Measurements from ENCODE around the gene COQ6.
A peak's percentile ranks its signal among the peaks of the same experiment; 100 is the strongest.
"Not testable (repeated sequence)": the region's sequence is repeated elsewhere in the genome, so short reads cannot be mapped to it uniquely, and the experiment has no call there.

The COQ6 gene

DNA sequence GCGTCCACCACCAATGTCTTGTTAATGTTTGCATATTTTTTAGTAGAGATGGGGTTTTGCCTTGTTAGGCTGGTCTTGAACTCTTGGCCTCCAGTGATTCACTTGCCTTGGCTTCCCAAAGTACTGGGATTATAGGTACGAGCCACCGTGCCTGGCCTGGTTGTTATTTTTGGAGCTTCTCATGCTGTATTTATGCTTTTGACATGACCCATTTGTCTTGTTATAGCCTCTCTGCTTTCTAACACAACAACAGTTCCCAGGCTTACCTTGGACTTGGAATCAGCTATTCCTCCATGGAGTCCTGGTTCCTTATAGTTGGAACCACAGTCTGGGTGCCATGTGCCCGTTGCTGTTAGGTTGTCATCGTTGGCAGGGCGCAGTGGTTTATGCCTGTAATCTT, 33.8 kb upstream of the COQ6 start:
- Histone ChIP-seq H3K9ac (ENCODE audit: low read length) (no peak overlapping the region), H3K27ac (ENCODE audit: low read length) (no peak overlapping the region), H3K36me3 (replicated peaks; ENCODE audit: low read depth, low read length) (peaks cover 21% of the 10 kb centered on the region), H2AFZ (ENCODE audit: low read depth, low read length) (no peak overlapping the region), H3K4me2 (ENCODE audit: low read length) (no peak overlapping the region), H3K4me3 (ENCODE audit: low read length) (no peak overlapping the region), H3K79me2 (ENCODE audit: low read length) (no peaks in the 10 kb centered on the region; the same call in 1 of the 2 replicates), H4K20me1 (ENCODE audit: insufficient read depth, low read length) (peaks cover 4% of the 10 kb centered on the region; the same call in 1 of the 2 replicates), H3K4me1 (ENCODE audit: low read length) (no peaks in the 10 kb centered on the region), H3K9me3 (ENCODE audit: insufficient read depth, low read length) (no peaks in the 10 kb centered on the region), H3K27me3 (ENCODE audit: low read depth, low read length) (no peaks in the 10 kb centered on the region)
- TF ChIP-seq EZH2phosphoT487 (IDR thresholded peaks at IDR 0.05; ENCODE audit: low read depth): no peak
- TF ChIP-seq, protein P1, sequence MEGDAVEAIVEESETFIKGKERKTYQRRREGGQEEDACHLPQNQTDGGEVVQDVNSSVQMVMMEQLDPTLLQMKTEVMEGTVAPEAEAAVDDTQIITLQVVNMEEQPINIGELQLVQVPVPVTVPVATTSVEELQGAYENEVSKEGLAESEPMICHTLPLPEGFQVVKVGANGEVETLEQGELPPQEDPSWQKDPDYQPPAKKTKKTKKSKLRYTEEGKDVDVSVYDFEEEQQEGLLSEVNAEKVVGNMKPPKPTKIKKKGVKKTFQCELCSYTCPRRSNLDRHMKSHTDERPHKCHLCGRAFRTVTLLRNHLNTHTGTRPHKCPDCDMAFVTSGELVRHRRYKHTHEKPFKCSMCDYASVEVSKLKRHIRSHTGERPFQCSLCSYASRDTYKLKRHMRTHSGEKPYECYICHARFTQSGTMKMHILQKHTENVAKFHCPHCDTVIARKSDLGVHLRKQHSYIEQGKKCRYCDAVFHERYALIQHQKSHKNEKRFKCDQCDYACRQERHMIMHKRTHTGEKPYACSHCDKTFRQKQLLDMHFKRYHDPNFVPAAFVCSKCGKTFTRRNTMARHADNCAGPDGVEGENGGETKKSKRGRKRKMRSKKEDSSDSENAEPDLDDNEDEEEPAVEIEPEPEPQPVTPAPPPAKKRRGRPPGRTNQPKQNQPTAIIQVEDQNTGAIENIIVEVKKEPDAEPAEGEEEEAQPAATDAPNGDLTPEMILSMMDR (IDR thresholded peaks at IDR 0.05; ENCODE audit: low read depth, low read length): no peak

DNA sequence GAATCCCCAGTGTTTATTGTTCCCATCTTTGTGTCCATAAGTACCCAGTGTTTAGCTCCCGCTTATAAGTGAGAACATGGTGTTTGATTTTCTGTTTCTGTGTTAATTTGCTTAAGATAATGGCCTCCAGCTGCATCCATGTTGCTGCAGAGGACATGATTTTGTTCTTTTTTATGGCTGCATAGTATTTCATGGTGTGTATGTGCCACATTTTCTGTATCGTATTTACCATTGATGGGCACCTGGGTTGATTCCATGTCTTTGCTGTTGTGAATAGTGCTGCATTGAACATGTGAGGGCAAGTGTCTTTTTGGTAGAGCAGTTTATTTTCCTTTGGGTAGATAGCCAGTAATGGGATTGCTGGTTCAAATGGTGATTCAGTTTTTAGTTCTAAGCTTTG, 30.6 kb upstream of the COQ6 start:
- H4K20me1 ChIP-seq (ENCODE audit: insufficient read depth, low read length); H3K9me3 ChIP-seq (ENCODE audit: insufficient read depth, low read length); H3K27ac ChIP-seq (ENCODE audit: low read length); H3K4me1 ChIP-seq (ENCODE audit: low read length); H3K79me2 ChIP-seq (ENCODE audit: low read length); H2AFZ ChIP-seq (ENCODE audit: low read depth, low read length); H3K4me3 ChIP-seq (ENCODE audit: low read length); H3K9ac ChIP-seq (ENCODE audit: low read length); H3K4me2 ChIP-seq (ENCODE audit: low read length); H3K27me3 ChIP-seq (ENCODE audit: low read depth, low read length): not testable (repeated sequence)
- peaks cover 34% of the 10 kb centered on the region for H3K36me3 ChIP-seq (replicated peaks; ENCODE audit: low read depth, low read length)

DNA sequence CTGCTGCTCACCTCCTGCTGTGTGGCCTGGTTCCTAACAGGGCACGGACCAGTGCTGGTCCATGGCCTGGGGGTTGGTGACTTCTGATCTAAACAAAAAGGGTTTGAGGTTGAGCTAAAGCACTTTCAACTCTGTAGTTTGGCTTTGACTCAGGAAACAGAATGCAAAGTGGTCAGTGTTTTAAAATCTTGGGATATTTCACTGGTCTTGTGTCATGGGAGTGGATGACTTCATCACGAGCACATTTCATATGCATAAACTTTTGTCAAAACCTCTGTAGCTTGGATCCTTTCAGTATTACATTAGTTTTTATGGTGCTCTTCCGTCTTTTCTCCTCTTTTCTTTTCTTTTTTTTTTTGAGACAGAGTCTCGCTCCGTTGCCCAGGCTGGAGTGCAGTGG, 25.8 kb upstream of the COQ6 start:
- Histone ChIP-seq H3K79me2 (ENCODE audit: low read length) (no peaks in the 10 kb centered on the region), H4K20me1 (ENCODE audit: insufficient read depth, low read length) (no peaks in the 10 kb centered on the region)

GRCh38 chr14:73935666-73936065, 14.4 kb upstream of the COQ6 start:
- no peaks in the 10 kb centered on the region for H3K9me3 ChIP-seq (ENCODE audit: insufficient read depth, low read length)
- no peaks in the 10 kb centered on the region for H4K20me1 ChIP-seq (ENCODE audit: insufficient read depth, low read length)
- no peaks in the 10 kb centered on the region for H3K79me2 ChIP-seq (ENCODE audit: low read length)
- H3K27me3 ChIP-seq (ENCODE audit: low read depth, low read length): no peaks in the 10 kb centered on the region
- TF ChIP-seq, protein P1 (IDR thresholded peaks at IDR 0.05; ENCODE audit: low read depth, low read length): peak; percentile 28
- no peak for TF ChIP-seq EZH2phosphoT487 (IDR thresholded peaks at IDR 0.05; ENCODE audit: low read depth)
- H3K4me3 ChIP-seq (ENCODE audit: low read length): no peak overlapping the region
- no peak overlapping the region for H3K27ac ChIP-seq (ENCODE audit: low read length)
- no peak overlapping the region for H3K4me2 ChIP-seq (ENCODE audit: low read length)
- H3K9ac ChIP-seq (ENCODE audit: low read length): no peak overlapping the region
- H3K36me3 ChIP-seq (replicated peaks; ENCODE audit: low read depth, low read length): peaks cover 16% of the 10 kb centered on the region
- H3K4me1 ChIP-seq (ENCODE audit: low read length): no peaks in the 10 kb centered on the region
- no peak overlapping the region for H2AFZ ChIP-seq (ENCODE audit: low read depth, low read length)

More for the DNA sequence above, 25.8 kb upstream of the COQ6 start:
- no peak overlapping the region for H2AFZ ChIP-seq (ENCODE audit: low read depth, low read length)
- no peak for TF ChIP-seq EZH2phosphoT487 (IDR thresholded peaks at IDR 0.05; ENCODE audit: low read depth)
- TF ChIP-seq, protein P1 (IDR thresholded peaks at IDR 0.05; ENCODE audit: low read depth, low read length): no peak
- H3K27me3 ChIP-seq (ENCODE audit: low read depth, low read length): no peaks in the 10 kb centered on the region
- no peak overlapping the region for H3K4me2 ChIP-seq (ENCODE audit: low read length)
- no peak overlapping the region for H3K9ac ChIP-seq (ENCODE audit: low read length)
- H3K27ac ChIP-seq (ENCODE audit: low read length): no peak overlapping the region
- H3K9me3 ChIP-seq (ENCODE audit: insufficient read depth, low read length): no peaks in the 10 kb centered on the region
- H3K4me3 ChIP-seq (ENCODE audit: low read length): no peak overlapping the region
- H3K4me1 ChIP-seq (ENCODE audit: low read length): no peaks in the 10 kb centered on the region
- peaks cover 52% of the 10 kb centered on the region for H3K36me3 ChIP-seq (replicated peaks; ENCODE audit: low read depth, low read length)

DNA sequence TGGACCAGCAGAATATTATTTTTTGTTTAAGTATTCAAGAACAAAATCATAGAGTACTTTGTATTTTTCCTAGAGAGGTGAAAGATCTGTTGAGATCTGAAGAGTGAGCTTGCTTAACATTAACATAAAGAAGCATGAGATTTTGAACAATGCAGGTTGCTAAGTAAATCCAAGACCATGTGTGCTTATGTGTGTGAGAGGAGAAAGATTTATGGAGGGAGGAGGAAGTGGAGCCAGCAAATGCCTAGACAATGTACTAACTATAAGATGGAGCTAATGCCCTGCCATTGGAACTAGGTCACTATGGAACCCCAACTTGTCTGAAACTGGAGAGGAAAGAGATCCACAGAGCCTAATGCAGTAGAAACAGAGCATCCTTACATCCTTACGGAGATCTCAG, 13.6 kb upstream of the COQ6 start:
- no peak overlapping the region for H3K4me2 ChIP-seq (ENCODE audit: low read length)
- no peak overlapping the region for H2AFZ ChIP-seq (ENCODE audit: low read depth, low read length)
- TF ChIP-seq, protein P1 (IDR thresholded peaks at IDR 0.05; ENCODE audit: low read depth, low read length): no peak
- no peak for TF ChIP-seq EZH2phosphoT487 (IDR thresholded peaks at IDR 0.05; ENCODE audit: low read depth)

More for the DNA sequence above, 13.6 kb upstream of the COQ6 start:
- H3K4me3 ChIP-seq (ENCODE audit: low read length): no peak overlapping the region
- no peaks in the 10 kb centered on the region for H3K27me3 ChIP-seq (ENCODE audit: low read depth, low read length)
- H3K4me1 ChIP-seq (ENCODE audit: low read length): no peaks in the 10 kb centered on the region
- H4K20me1 ChIP-seq (ENCODE audit: insufficient read depth, low read length): no peaks in the 10 kb centered on the region
- no peak overlapping the region for H3K9ac ChIP-seq (ENCODE audit: low read length)
- H3K27ac ChIP-seq (ENCODE audit: low read length): no peak overlapping the region
- H3K9me3 ChIP-seq (ENCODE audit: insufficient read depth, low read length): no peaks in the 10 kb centered on the region
- H3K36me3 ChIP-seq (replicated peaks; ENCODE audit: low read depth, low read length): peaks cover 10% of the 10 kb centered on the region
- H3K79me2 ChIP-seq (ENCODE audit: low read length): no peaks in the 10 kb centered on the region
